Measurements from ENCODE around the gene BAZ1B. TPM values are rescaled to one million over a fixed set of nuclear protein-coding genes. Genes with fewer than 3 reads are reported as not detected.
"Not testable (repeated sequence)": the region's sequence is repeated elsewhere in the genome, so short reads cannot be mapped to it uniquely, and the experiment has no call there.

BAZ1B gene
- total RNA-seq, 1 experiment from 2014 or later, result 127 TPM

- peaks cover 55% of the 10 kb centered on the region for H3K36me3 ChIP-seq (ENCODE audit: insufficient read depth, low read length, poor library complexity, severe bottlenecking)
- no peak overlapping the region for H3K27ac ChIP-seq (ENCODE audit: low read depth, low read length, poor library complexity, severe bottlenecking)
- no peak overlapping the region for H3K4me3 ChIP-seq (ENCODE audit: low read depth, low read length, poor library complexity, severe bottlenecking)
- intact Hi-C loops (cut with micrococcal nuclease; ENCODE audit: unreplicated experiment), result no loop called here
- ChIA-PET POLR2A (ENCODE audit: low non-redundant PET) (no interaction called here), CTCF (no interaction called here)
- no peaks in the 10 kb centered on the region for H3K9me3 ChIP-seq (ENCODE audit: low read depth, low read length, poor library complexity, severe bottlenecking)
- no peaks in the 10 kb centered on the region for H3K27me3 ChIP-seq (replicated peaks; ENCODE audit: insufficient read depth, low read depth, low read length, poor library complexity)
- H3K4me1 ChIP-seq (ENCODE audit: insufficient read depth, low read length, poor library complexity, severe bottlenecking), result no peaks in the 10 kb centered on the region
- BruUV-seq (replicated peaks), result no TSS peak
- DNase-seq (ENCODE audit: low spot score), result no peak
- TF ChIP-seq EZH2 (IDR thresholded peaks at IDR 0.05; ENCODE audit: borderline replicate concordance, low read depth, low read length, poor library complexity, severe bottlenecking) (no peak), CTCF (conservative IDR thresholded peaks at IDR 0.05; ENCODE audit: low read depth, low read length) (no peak)
These were observed 19.6 kb upstream of the BAZ1B start for GRCh38 chr7:73541722-73542121.

GRCh38 chr7:73539709-73540108, 17.6 kb upstream of the BAZ1B start:
- no peaks in the 10 kb centered on the region for H3K4me1 ChIP-seq (ENCODE audit: insufficient read depth, low read length, poor library complexity, severe bottlenecking)
- peaks cover 63% of the 10 kb centered on the region for H3K36me3 ChIP-seq (ENCODE audit: insufficient read depth, low read length, poor library complexity, severe bottlenecking)
- DNase-seq (ENCODE audit: low spot score), result no peak
- TF ChIP-seq EZH2 (IDR thresholded peaks at IDR 0.05; ENCODE audit: borderline replicate concordance, low read depth, low read length, poor library complexity, severe bottlenecking) (no peak), CTCF (conservative IDR thresholded peaks at IDR 0.05; ENCODE audit: low read depth, low read length) (no peak)
- CTCF ChIA-PET, result no interaction called here
- H3K27ac ChIP-seq (ENCODE audit: low read depth, low read length, poor library complexity, severe bottlenecking), result no peak overlapping the region
- POLR2A ChIA-PET (ENCODE audit: low non-redundant PET), result no interaction called here
- no peak overlapping the region for H3K4me3 ChIP-seq (ENCODE audit: low read depth, low read length, poor library complexity, severe bottlenecking)
- H3K9me3 ChIP-seq (ENCODE audit: low read depth, low read length, poor library complexity, severe bottlenecking), result no peaks in the 10 kb centered on the region
- no peaks in the 10 kb centered on the region for H3K27me3 ChIP-seq (replicated peaks; ENCODE audit: insufficient read depth, low read depth, low read length, poor library complexity)
- no TSS peak for BruUV-seq (replicated peaks)
- intact Hi-C loops (cut with micrococcal nuclease; ENCODE audit: unreplicated experiment), result no loop called here

GRCh38 chr7:73538510-73538909, 16.4 kb upstream of the BAZ1B start:
- POLR2A ChIA-PET (ENCODE audit: low non-redundant PET); intact Hi-C loops (cut with micrococcal nuclease; ENCODE audit: unreplicated experiment); CTCF ChIA-PET: not testable (repeated sequence)

GRCh38 chr7:73537051-73537450, 15.0 kb upstream of the BAZ1B start:
- Histone ChIP-seq H3K9me3 (ENCODE audit: low read depth, low read length, poor library complexity, severe bottlenecking) (no peaks in the 10 kb centered on the region), H3K4me1 (ENCODE audit: insufficient read depth, low read length, poor library complexity, severe bottlenecking) (no peaks in the 10 kb centered on the region), H3K4me3 (ENCODE audit: low read depth, low read length, poor library complexity, severe bottlenecking) (no peak overlapping the region), H3K27me3 (replicated peaks; ENCODE audit: insufficient read depth, low read depth, low read length, poor library complexity) (no peaks in the 10 kb centered on the region), H3K36me3 (ENCODE audit: insufficient read depth, low read length, poor library complexity, severe bottlenecking) (peaks cover 49% of the 10 kb centered on the region), H3K27ac (ENCODE audit: low read depth, low read length, poor library complexity, severe bottlenecking) (no peak overlapping the region)
- no peak for DNase-seq (ENCODE audit: low spot score)
- POLR2A ChIA-PET (ENCODE audit: low non-redundant PET), result no interaction called here
- CTCF ChIA-PET, result no interaction called here
- BruUV-seq (replicated peaks), result no TSS peak
- intact Hi-C loops (cut with micrococcal nuclease; ENCODE audit: unreplicated experiment), result no loop called here
- TF ChIP-seq CTCF (conservative IDR thresholded peaks at IDR 0.05; ENCODE audit: low read depth, low read length) (no peak), EZH2 (IDR thresholded peaks at IDR 0.05; ENCODE audit: borderline replicate concordance, low read depth, low read length, poor library complexity, severe bottlenecking) (no peak)

More at GRCh38 chr7:73538510-73538909, 16.4 kb upstream of the BAZ1B start:
- not testable (repeated sequence) for H3K9me3 ChIP-seq (ENCODE audit: low read depth, low read length, poor library complexity, severe bottlenecking); DNase-seq (ENCODE audit: low spot score); H3K4me3 ChIP-seq (ENCODE audit: low read depth, low read length, poor library complexity, severe bottlenecking); H3K27ac ChIP-seq (ENCODE audit: low read depth, low read length, poor library complexity, severe bottlenecking); H3K27me3 ChIP-seq (replicated peaks; ENCODE audit: insufficient read depth, low read depth, low read length, poor library complexity); H3K4me1 ChIP-seq (ENCODE audit: insufficient read depth, low read length, poor library complexity, severe bottlenecking); BruUV-seq (replicated peaks)
- peaks cover 61% of the 10 kb centered on the region for H3K36me3 ChIP-seq (ENCODE audit: insufficient read depth, low read length, poor library complexity, severe bottlenecking)

All from A673 (cell line).